H1 (cell line): ENCODE results near the gene CANT1. TPM values are rescaled to one million over a fixed set of nuclear protein-coding genes. Genes with fewer than 3 reads are reported as not detected.

Source experiments
- CTCF ChIA-PET: fragments of 300-600 bp; sonication (Branson Sonifier 250); formaldehyde crosslinking; loops from one replicate; lab custom pipeline; 2021; ENCODE audit not compliant: partially characterized antibody; lab: Charles Lee
- POLR2A ChIA-PET: fragments of 300-600 bp; sonication (Branson Sonifier 250); formaldehyde crosslinking; loops from one replicate; lab custom pipeline; 2021; ENCODE audit warnings: inconsistent platforms; ENCODE audit not compliant: partially characterized antibody; lab: Charles Lee
- DNase-seq, 2 experiments: peaks; one replicate each; pipeline versions ENCODE4 v3.0.0 to v3.0.0-alpha.2; 2010 to 2022; ENCODE audit warnings: low spot score in 2 of 2, low read depth in 1 of 2, mixed read lengths in 1 of 2
- FAIRE-seq: peaks from 2 replicates; lab custom pipeline; 2011; peaks lifted over from hg19 to GRCh38; lab: Jason Lieb, UNC
- H2AFZ ChIP-seq: 2 replicates; pipeline ENCODE4 v1.8.1; 2012; ENCODE audit warnings: low read length, inconsistent platforms
- H2AK5ac ChIP-seq: 2 replicates; pipeline ENCODE4 v1.6.1; 2013; ENCODE audit warnings: low read depth, low read length
- H2BK120ac ChIP-seq: replicated peaks from 2 replicates; pipeline ENCODE3; 2013; ENCODE audit warnings: low read depth, low read length, inconsistent platforms
- H2BK12ac ChIP-seq: 2 replicates; pipeline ENCODE4 v1.6.1; 2013; ENCODE audit warnings: low read depth, low read length
- H2BK15ac ChIP-seq: 2 replicates; pipeline ENCODE4 v1.6.1; 2013; ENCODE audit warnings: low read length
- H2BK20ac ChIP-seq: 2 replicates; pipeline ENCODE4 v1.6.1; 2013; ENCODE audit warnings: low read length
- H2BK5ac ChIP-seq: 2 replicates; pipeline ENCODE4 v1.6.1; 2013; ENCODE audit warnings: low read depth, low read length
- H3K14ac ChIP-seq: 2 replicates; pipeline ENCODE4 v1.6.1; 2013; ENCODE audit warnings: inconsistent platforms; ENCODE audit not compliant: insufficient read length
- H3K18ac ChIP-seq: 2 replicates; pipeline ENCODE4 v1.6.1; 2013; ENCODE audit warnings: low read length; ENCODE audit errors: extremely low read depth
- H3K23ac ChIP-seq: 2 replicates; pipeline ENCODE4 v1.6.1; 2013; ENCODE audit warnings: inconsistent platforms; ENCODE audit not compliant: insufficient read length
- H3K23me2 ChIP-seq: 2 replicates; pipeline ENCODE4 v1.6.1; 2013; ENCODE audit warnings: low read depth, low read length
- H3K27ac ChIP-seq: 2 replicates; pipeline ENCODE4 v1.6.1; 2011; ENCODE audit warnings: low read depth, low read length, inconsistent platforms
- H3K27me3 ChIP-seq, 4 experiments: replicated peaks in 1 of 4; 1 replicate in 1 of 4; 2 replicates in 3 of 4; pipeline versions ENCODE4 v1.6.1 to v1.8.1; 2011 to 2013; ENCODE audit warnings: low read length in 3 of 4, mild to moderate bottlenecking in 3 of 4, inconsistent platforms in 2 of 4, mixed read lengths in 2 of 4, moderate library complexity in 1 of 4; ENCODE audit not compliant: control insufficient read depth in 3 of 4, insufficient read depth in 3 of 4; ENCODE audit errors: extremely low read depth in 1 of 4
- H3K36me3 ChIP-seq, 4 experiments: 2 replicates each; pipeline versions ENCODE4 v1.6.1 to v1.8.1; 2011 to 2013; ENCODE audit warnings: mild to moderate bottlenecking in 4 of 4, low read length in 3 of 4, moderate library complexity in 2 of 4, control low read depth in 1 of 4, inconsistent platforms in 1 of 4; ENCODE audit not compliant: insufficient read depth in 4 of 4, control insufficient read depth in 2 of 4
- H3K4ac ChIP-seq: replicated peaks from 2 replicates; pipeline ENCODE3; 2013; ENCODE audit warnings: low read length, low read depth, mixed read lengths, inconsistent platforms; ENCODE audit not compliant: insufficient read length
- H3K4me1 ChIP-seq, 4 experiments: replicated peaks in 1 of 4; 1 replicate in 1 of 4; 2 replicates in 3 of 4; pipeline versions ENCODE4 v1.6.1 to v1.8.1; 2011 to 2013; ENCODE audit warnings: low read length in 3 of 4, inconsistent platforms in 2 of 4, mixed read lengths in 1 of 4; ENCODE audit not compliant: insufficient read depth in 4 of 4, control insufficient read depth in 3 of 4
- H3K4me2 ChIP-seq, 2 experiments: 2 replicates each; pipeline versions ENCODE4 v1.6.1 to v1.8.1; 2011 to 2013; ENCODE audit warnings: low read depth in 2 of 2, low read length in 2 of 2, control low read depth in 1 of 2, inconsistent platforms in 1 of 2, mild to moderate bottlenecking in 1 of 2; ENCODE audit not compliant: insufficient read depth in 1 of 2
- H3K4me3 ChIP-seq, 4 experiments: fragments of 200-600, 300-600 bp in 1 of 4; sonication (generic), shearing (Covaris generic), sonication (Bioruptor Twin) in 1 of 4; 2 replicates each; pipeline versions ENCODE4 v1.5.1 to v1.8.1; 2011 to 2016; ENCODE audit warnings: low read length in 4 of 4, low read depth in 3 of 4, control low read depth in 2 of 4, inconsistent platforms in 2 of 4, mild to moderate bottlenecking in 2 of 4, mixed read lengths in 1 of 4, moderate library complexity in 1 of 4; ENCODE audit not compliant: insufficient read depth in 2 of 4; ENCODE audit errors: extremely low read depth in 1 of 4
- H3K56ac ChIP-seq: replicated peaks from 2 replicates; pipeline ENCODE3; 2013; ENCODE audit warnings: low read depth, mild to moderate bottlenecking, mixed read lengths, low read length, inconsistent platforms; ENCODE audit not compliant: insufficient read length
- H3K79me1 ChIP-seq: 2 replicates; pipeline ENCODE4 v1.6.1; 2013; ENCODE audit warnings: low read depth, low read length, control low read depth
- H3K79me2 ChIP-seq, 2 experiments: 2 replicates each; pipeline versions ENCODE4 v1.6.1 to v1.8.1; 2012 to 2013; ENCODE audit warnings: low read length in 2 of 2, mild to moderate bottlenecking in 2 of 2, inconsistent platforms in 1 of 2; ENCODE audit not compliant: insufficient read depth in 2 of 2, control insufficient read depth in 1 of 2
- H3K9ac ChIP-seq, 4 experiments: replicated peaks in 1 of 4; 1 replicate in 1 of 4; 2 replicates in 3 of 4; pipeline versions ENCODE4 v1.6.1 to v1.8.1; 2011 to 2013; ENCODE audit warnings: low read depth in 3 of 4, low read length in 3 of 4, control low read depth in 2 of 4, mild to moderate bottlenecking in 2 of 4, moderate library complexity in 2 of 4, inconsistent platforms in 1 of 4; ENCODE audit errors: extremely low read depth in 1 of 4
- H3K9me3 ChIP-seq, 2 experiments: 2 replicates each; pipeline versions ENCODE4 v1.6.1 to v1.8.1; 2012 to 2013; ENCODE audit warnings: mild to moderate bottlenecking in 2 of 2, moderate library complexity in 2 of 2, control low read depth in 1 of 2, inconsistent platforms in 1 of 2, low read depth in 1 of 2, low read length in 1 of 2, mixed read lengths in 1 of 2; ENCODE audit not compliant: insufficient read depth in 2 of 2
- H4K20me1 ChIP-seq, 2 experiments: replicated peaks in 1 of 2; 2 replicates each; pipeline versions ENCODE3 to v1.8.1; 2011 to 2013; ENCODE audit warnings: inconsistent platforms in 2 of 2, low read length in 2 of 2, mild to moderate bottlenecking in 1 of 2; ENCODE audit not compliant: insufficient read depth in 2 of 2, control insufficient read depth in 1 of 2
- H4K5ac ChIP-seq: 2 replicates; pipeline ENCODE4 v1.6.1; 2013; ENCODE audit warnings: low read length, low read depth, mixed read lengths, inconsistent platforms; ENCODE audit not compliant: insufficient read length
- H4K8ac ChIP-seq: 2 replicates; pipeline ENCODE4 v1.8.0; 2013; ENCODE audit warnings: mild to moderate bottlenecking, moderate library complexity, low read length, inconsistent platforms; ENCODE audit not compliant: insufficient read depth; ENCODE audit errors: extremely low read depth
- H4K91ac ChIP-seq: replicated peaks from 2 replicates; pipeline ENCODE3; 2013; ENCODE audit warnings: low read length, mixed read lengths, inconsistent platforms; ENCODE audit not compliant: insufficient read length
- ASH2L ChIP-seq: fragments of 200-600, 300-600 bp; sonication (generic); IDR thresholded peaks from one replicate; pipeline ENCODE4 v1.7.1; 2017; ENCODE audit warnings: low read length
- CREB1 ChIP-seq: IDR thresholded peaks from 2 replicates; pipeline ENCODE4 v1.6.1; 2012; ENCODE audit warnings: inconsistent platforms
- EZH2 ChIP-seq: fragments of 200-600 bp; sonication (generic); IDR thresholded peaks from 2 replicates; pipeline ENCODE4 v1.7.1; 2012; ENCODE audit warnings: low read depth, mild to moderate bottlenecking, moderate library complexity, low read length, inconsistent platforms; ENCODE audit not compliant: severe bottlenecking
- JUN ChIP-seq: IDR thresholded peaks from 2 replicates; pipeline ENCODE4 v1.6.1; 2011; ENCODE audit warnings: low read depth, mild to moderate bottlenecking, improper control_type of control experiment, low read length
- JUND ChIP-seq: IDR thresholded peaks from 2 replicates; pipeline ENCODE4 v1.6.1; 2011; ENCODE audit warnings: mild to moderate bottlenecking, improper control_type of control experiment, low read length
- NANOG ChIP-seq: IDR thresholded peaks from 2 replicates; pipeline ENCODE4 v1.6.1; 2011; ENCODE audit warnings: low read length, low read depth, mild to moderate bottlenecking, inconsistent platforms; ENCODE audit not compliant: insufficient read depth, poor library complexity, severe bottlenecking
- RFX5 ChIP-seq: IDR thresholded peaks from 2 replicates; pipeline ENCODE4 v1.6.1; 2011; ENCODE audit warnings: low read depth, low read length, improper control_type of control experiment, borderline replicate concordance
- SAP30 ChIP-seq: fragments of 300-600 bp; sonication (generic); IDR thresholded peaks from 2 replicates; pipeline ENCODE4 v1.7.1; 2012; ENCODE audit warnings: low read length, moderate library complexity, mild to moderate bottlenecking, inconsistent platforms; ENCODE audit not compliant: insufficient read depth, insufficient replicate concordance
- WGBS, 2 experiments: shearing (Covaris generic) in 1 of 2; methylation state at CpG; one replicate each; pipeline versions ENCODE4 v1.1.6 to v1.1.7; 2013 to 2015; ENCODE audit warnings: low lambda C conversion rate in 2 of 2, mixed read lengths in 2 of 2, inconsistent platforms in 1 of 2, low coverage in 1 of 2, missing lambda C conversion rate in 1 of 2; ENCODE audit not compliant: insufficient replicate concordance in 2 of 2, insufficient coverage in 1 of 2, insufficient read length in 1 of 2; ENCODE audit errors: extremely low coverage in 1 of 2, missing lambda C conversion rate in 1 of 2; 5-methylcytosine and 5-hydroxymethylcytosine counted together
- polyA plus RNA-seq, 7 experiments: library from polyadenylated mRNA; depleted of rRNA in 3 of 7; stranded (reverse) in 5 of 7; unstranded in 2 of 7; fragments of >200 nt in 5 of 7; fragments of 200-250 nt in 2 of 7; gene quantifications; 1 replicate in 5 of 7; 2 replicates in 1 of 7; 4 replicates in 1 of 7; pipeline versions ENCODE4 v1.2.1 to v1.2.3, GENCODE V29; 2011 to 2013; ENCODE audit warnings: missing spikeins in 2 of 7, mixed read lengths in 2 of 7
- total RNA-seq: library from RNA; stranded (reverse); fragmentation: NEBNext Ultra II Directional; extraction: Animal tissue kit (Norgen Biotek cat#: 25700); gene quantifications from 2 replicates; pipeline ENCODE4 v1.2.1, GENCODE V29; 2021

Gene CANT1
- total and polyA plus RNA-seq, 2 of the 8 experiments (the other 6 are each of a cell fraction or from before 2014, with no cell fraction given) = 23.0 to 32.6 TPM

- no peak overlapping the region for H4K8ac ChIP-seq
- POLR2A ChIA-PET = no interaction called here
- no peak overlapping the region for H3K14ac ChIP-seq
- no peak overlapping the region for H2AFZ ChIP-seq
- peaks cover 10 to 15% of the 10 kb centered on the region in 2 experiments; a peak in 3 of 4 replicates for H3K9me3 ChIP-seq
- no peaks in the 10 kb centered on the region for H3K79me2 ChIP-seq
- DNase-seq = no peak
- peaks cover 0 to 1% of the 10 kb centered on the region in 2 experiments for H4K20me1 ChIP-seq
- no peaks in the 10 kb centered on the region for H3K79me1 ChIP-seq
- H3K56ac ChIP-seq = no peak overlapping the region
- no peak overlapping the region for H2AK5ac ChIP-seq
- CTCF ChIA-PET = interaction anchor here (0.6 to 1.7 kb wide), 5 partner anchors 9 to 130 kb away, joined by 3 to 8 read pairs (median 4); no protein-coding TSS in a partner anchor
- no peaks in the 10 kb centered on the region for H3K4me1 ChIP-seq
- H3K4me2 ChIP-seq = no peak overlapping the region
- no peak overlapping the region for H4K5ac ChIP-seq
- no peak overlapping the region for H3K27ac ChIP-seq
- no peak overlapping the region for H3K23ac ChIP-seq
- no peak overlapping the region for H2BK120ac ChIP-seq
- H2BK15ac ChIP-seq = no peak overlapping the region
- H3K4ac ChIP-seq = no peak overlapping the region
- H4K91ac ChIP-seq = no peak overlapping the region
- H3K27me3 ChIP-seq = no peaks in the 10 kb centered on the region
- no peak overlapping the region for H3K9ac ChIP-seq
- no peak overlapping the region for H2BK20ac ChIP-seq
- H3K36me3 ChIP-seq = no peaks in the 10 kb centered on the region
- H3K4me3 ChIP-seq = no peak overlapping the region
- H3K18ac ChIP-seq = no peak overlapping the region
- H2BK5ac ChIP-seq = no peak overlapping the region
- no peaks in the 10 kb centered on the region for H3K23me2 ChIP-seq
- FAIRE-seq = no peak
- 93% methylated on average over 8 of the region's 8 CpGs; no CpG with 5 or more reads in 1 of the 2 experiments for WGBS, 2 experiments
- no peak overlapping the region for H2BK12ac ChIP-seq
- TF ChIP-seq EZH2 (no peak), NANOG (no peak), JUND (no peak), RFX5 (no peak), CREB1 (no peak), JUN (no peak), SAP30 (no peak), ASH2L (no peak)
- TF ChIP-seq, all 59 proteins: peak for 0
Observed at GRCh38 chr17:78946631-78947030, 62.9 kb downstream of the CANT1 start.
